ENCODE measurements around the gene NAV2. TPM values are rescaled to one million over a fixed set of nuclear protein-coding genes. Genes with fewer than 3 reads are reported as not detected.
"Not testable (repeated sequence)": the region's sequence is repeated elsewhere in the genome, so short reads cannot be mapped to it uniquely, and the experiment has no call there.

Gene NAV2
- total RNA-seq, 1 donor from 2014 or later, result 1.8 TPM

DNA sequence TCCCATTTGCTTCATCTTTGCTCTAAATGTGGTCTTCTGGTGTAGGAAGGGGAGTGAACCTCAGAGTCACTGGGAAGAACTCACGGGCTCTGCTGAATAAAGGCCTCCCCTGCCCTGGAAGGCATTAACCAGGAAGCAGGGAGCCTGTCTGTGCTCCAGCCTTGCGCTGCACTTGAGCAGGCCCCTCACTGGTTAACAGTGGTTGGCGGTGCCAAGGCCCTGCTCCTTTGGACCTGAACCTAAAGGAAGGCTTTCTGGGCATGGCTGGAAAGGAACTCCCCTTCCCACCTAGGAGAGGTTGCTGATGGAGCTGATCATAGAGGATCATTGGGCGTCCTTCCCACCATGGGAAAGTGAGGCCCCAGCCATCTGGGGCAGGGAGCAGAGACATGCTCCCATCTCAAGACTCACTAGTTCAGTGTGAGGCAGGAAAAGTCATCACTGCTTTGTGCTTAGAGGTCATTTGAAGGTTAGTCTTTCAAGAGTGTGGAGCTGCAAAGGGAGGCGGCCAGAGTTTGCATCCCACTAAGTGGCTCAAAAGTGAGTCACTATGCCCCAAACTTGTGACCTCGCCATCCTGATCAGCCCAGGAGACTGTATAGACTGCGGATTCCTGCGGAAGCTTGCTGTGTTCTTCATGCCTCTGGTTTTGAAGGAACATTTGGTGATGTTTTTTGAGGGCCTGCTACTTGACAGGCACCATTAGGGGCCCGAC is 397.3 kb downstream of the NAV2 start:
- DNase-seq (ENCODE audit: low read depth in 2 of 2), result peak in 1 of 2 donors; percentile 80

- DNase-seq (ENCODE audit: low read depth in 2 of 2), result peak; percentile 68 to 80
Measured at GRCh38 chr11:20110908-20111669, 398.5 kb downstream of the NAV2 start.

DNA sequence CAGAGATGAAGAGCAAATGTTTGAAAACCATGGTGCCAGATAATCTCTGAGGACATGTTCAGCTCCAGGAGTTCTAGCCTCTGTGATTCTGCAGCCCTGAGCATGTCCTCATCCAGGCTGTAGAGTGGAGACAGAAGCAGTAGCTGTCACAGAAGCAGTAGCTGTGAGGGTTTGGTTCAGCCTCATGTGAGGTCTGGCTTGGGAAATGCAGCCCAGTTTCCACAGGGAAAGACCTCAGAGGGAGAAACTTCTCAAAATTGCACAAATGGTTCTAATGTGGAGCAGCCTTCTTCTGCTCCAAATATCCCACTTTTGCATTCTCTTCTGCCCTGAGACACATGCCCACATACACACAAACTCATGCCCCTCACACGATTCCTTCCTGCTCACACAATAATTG is 399.2 kb downstream of the NAV2 start:
- DNase-seq (ENCODE audit: low read depth in 2 of 2), result no peak

GRCh38 chr11:20112291-20113148 is 399.9 kb downstream of the NAV2 start:
- peak; percentile 88 to 97 for DNase-seq (ENCODE audit: low read depth in 2 of 2)

GRCh38 chr11:20113149-20113438 is 400.5 kb downstream of the NAV2 start:
- DNase-seq (ENCODE audit: low read depth in 2 of 2), result peak; percentile 23 to 29

- DNase-seq (ENCODE audit: low read depth in 2 of 2), result no peak
Measured at GRCh38 chr11:20114588-20114987, 402.0 kb downstream of the NAV2 start.

- DNase-seq (ENCODE audit: low read depth in 2 of 2), result no peak
Measured at GRCh38 chr11:20116825-20117224, 404.2 kb downstream of the NAV2 start.

DNA sequence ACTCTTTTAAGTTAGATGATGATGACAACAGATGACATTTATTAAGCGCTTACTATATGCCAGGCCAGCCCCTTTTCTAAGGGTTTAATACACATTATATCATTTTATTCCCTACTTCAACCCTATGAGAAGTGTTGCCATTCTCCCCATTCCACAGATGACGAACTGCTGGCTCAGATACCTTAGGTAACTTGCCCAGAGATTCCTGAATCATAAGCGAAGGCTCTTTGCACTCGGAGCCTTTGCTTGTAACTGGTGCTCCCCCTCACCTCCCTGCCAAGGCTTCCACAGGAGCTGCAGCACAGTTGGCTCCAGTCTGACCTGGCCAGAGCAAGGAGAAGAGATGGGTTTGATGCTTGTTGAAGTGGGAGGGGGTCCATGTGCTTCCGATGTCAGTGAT is 404.7 kb downstream of the NAV2 start:
- no peak for DNase-seq (ENCODE audit: low read depth in 2 of 2)

DNA sequence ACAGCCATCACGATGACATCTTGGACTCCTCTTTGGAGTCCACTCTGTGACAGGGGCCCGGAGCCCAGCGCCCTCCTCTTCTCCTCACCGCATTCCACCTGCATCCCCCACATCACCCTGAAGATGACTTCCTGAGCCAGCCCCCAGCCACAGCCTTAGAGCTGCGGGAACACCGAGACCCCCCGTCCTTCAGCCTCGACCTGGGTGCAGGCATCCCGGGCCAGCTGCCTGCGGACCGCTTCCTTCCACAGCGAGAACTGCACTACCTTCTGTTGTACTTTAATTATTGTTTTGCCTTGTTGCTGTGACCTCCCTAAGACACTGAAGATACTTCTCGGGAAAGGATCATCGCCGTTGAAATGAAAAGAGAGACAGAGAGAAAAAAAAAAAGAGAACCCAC is 405.6 kb downstream of the NAV2 start:
- DNase-seq (ENCODE audit: low read depth in 2 of 2), result no peak

DNA sequence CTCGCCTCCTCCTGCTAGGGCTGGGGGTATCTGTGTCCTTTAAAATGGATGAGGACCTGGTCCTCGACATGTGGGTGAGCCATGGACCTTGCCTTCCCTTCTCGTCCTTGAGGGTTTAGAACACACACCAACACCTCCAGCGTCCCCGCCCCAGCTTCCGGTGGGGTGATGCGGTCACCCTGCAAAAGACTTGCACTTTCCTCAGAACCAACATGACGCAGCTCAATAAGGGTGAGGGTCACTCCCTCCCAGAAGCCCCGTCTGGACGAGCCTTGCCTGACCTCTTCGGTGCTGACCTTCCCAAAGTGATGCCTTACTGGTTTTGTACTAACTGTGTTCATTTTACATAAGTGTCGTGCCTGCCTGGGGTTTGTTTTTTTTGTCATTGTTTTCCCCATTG is 406.7 kb downstream of the NAV2 start:
- no peak for DNase-seq (ENCODE audit: low read depth in 2 of 2)

GRCh38 chr11:20120134-20120925 is 407.7 kb downstream of the NAV2 start:
- peak in 1 of 2 donors; percentile 26 for DNase-seq (ENCODE audit: low read depth in 2 of 2)

DNA sequence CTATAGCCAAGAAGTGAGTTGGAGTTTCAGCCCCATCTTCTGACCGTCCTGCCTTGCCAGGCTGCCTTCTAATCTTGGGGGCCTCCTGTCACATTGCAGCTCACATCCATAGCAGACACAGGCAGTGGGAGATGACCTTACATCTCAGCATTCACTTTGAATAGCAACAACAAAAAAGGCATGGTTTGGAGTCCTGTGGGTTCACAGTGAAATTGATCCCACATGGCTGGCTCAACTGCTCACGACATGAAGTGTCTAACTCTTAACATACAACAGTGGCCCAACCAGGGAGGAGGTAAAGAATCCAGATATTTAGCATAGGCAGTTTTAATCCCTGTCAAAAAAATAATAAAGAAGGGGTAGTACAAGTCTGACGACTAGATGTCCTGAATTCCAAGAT is 409.5 kb downstream of the NAV2 start:
- no peak for DNase-seq (ENCODE audit: low read depth in 2 of 2)

GRCh38 chr11:20125927-20126326 is 413.3 kb downstream of the NAV2 start:
- peak in 1 of 2 donors; percentile 16 for DNase-seq (ENCODE audit: low read depth in 2 of 2)

GRCh38 chr11:20126724-20127123 is 414.1 kb downstream of the NAV2 start:
- DNase-seq (ENCODE audit: low read depth in 2 of 2), result no peak

DNA sequence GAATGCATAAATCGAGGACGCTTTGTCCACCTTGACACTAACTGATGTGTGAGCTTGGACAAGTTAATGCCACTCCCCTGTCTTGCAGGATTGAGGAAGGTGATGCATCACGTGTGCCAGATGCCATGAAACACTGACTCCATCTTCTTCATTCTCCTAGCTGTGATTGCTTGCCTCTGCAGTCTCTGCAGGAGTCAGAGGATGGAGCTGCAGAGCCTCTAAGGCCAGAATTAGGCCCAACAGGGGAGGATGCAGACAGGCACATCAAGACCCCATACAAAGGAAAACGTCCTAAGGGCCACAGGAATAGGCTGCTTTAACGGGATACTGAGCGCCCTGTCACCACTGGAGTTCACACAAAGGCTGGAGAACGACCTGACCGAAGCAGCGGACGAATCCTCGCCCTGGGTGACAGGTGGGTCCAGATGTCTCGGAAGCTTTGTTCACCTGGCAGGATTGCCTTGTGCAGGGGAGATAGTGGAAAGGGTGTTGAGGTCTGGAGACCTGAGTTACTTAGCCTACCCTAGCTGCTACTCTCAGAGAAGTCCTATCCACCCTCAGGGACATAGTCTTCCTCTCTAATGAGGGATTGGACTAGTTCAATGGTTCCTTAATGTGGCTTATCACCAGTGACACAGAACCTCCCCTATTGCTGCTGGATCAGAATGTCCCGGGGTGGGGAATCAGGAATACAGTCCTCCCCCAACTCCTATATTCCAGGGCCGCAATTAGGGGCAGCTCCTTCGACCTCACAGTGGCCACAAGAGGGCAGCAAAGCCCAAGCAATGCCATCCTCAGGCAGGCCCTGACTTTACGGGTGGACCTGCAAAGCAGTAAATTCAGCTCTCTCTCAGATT is 415.3 kb downstream of the NAV2 start:
- peak; percentile 74 to 81 for DNase-seq (ENCODE audit: low read depth in 2 of 2)

- DNase-seq (ENCODE audit: low read depth in 2 of 2), result not testable (repeated sequence)
Measured at GRCh38 chr11:20128528-20128825, 415.8 kb downstream of the NAV2 start.

DNA sequence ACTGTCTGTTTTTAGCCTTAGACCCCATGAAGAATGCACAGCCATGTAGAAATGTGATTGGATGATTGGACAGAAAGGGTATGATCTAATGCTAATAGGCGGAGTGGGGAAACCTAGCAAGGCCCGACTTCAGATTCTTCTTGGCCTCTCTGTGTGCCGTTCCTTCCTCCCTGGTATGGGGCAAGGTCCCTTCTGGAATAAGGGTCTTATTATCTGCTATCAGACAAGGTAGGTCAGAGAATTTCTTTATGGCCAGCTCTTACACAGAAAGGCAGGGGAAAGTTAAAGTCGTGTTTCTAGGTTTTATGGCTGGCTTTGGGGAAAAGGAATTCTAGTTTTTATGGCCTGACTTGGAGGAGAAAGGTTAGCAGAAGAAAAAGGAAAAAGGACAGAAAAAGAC is 417.0 kb downstream of the NAV2 start:
- no peak for DNase-seq (ENCODE audit: low read depth in 2 of 2)

- DNase-seq (ENCODE audit: low read depth in 2 of 2), result peak; percentile 66 to 74
Measured at GRCh38 chr11:20131788-20132666, 419.4 kb downstream of the NAV2 start.

GRCh38 chr11:20132667-20133039 is 420.0 kb downstream of the NAV2 start:
- DNase-seq (ENCODE audit: low read depth in 2 of 2), result no peak

All from lung microvascular endothelial cell (primary cell).